Kidney (tissue), 14 donors: ENCODE results near the gene SLAMF7. TPM values are rescaled to one million over a fixed set of nuclear protein-coding genes. Genes with fewer than 3 reads are reported as not detected.

Experiments
- DNase-seq, 5 donors: peaks; one replicate each; pipeline ENCODE4 v3.0.0-alpha.2; 2013 to 2020
- FAIRE-seq: peaks from 2 replicates; lab custom pipeline; 2012; peaks lifted over from hg19 to GRCh38; lab: Jason Lieb, UNC
- H3K27ac ChIP-seq, 2 donors: one replicate each; pipeline ENCODE4 v1.7.0; 2013; ENCODE audit warnings: low read depth in 2 of 2, low read length in 2 of 2, inconsistent platforms in 1 of 2
- H3K27me3 ChIP-seq: one replicate; pipeline ENCODE4 v1.7.1; 2013; ENCODE audit warnings: low read length, inconsistent platforms; ENCODE audit not compliant: control insufficient read depth, insufficient read depth
- H3K36me3 ChIP-seq, 3 donors: one replicate each; pipeline versions ENCODE4 v1.7.0 to v1.7.1; 2013; ENCODE audit warnings: low read length in 3 of 3, control low read depth in 1 of 3, inconsistent platforms in 1 of 3; ENCODE audit not compliant: insufficient read depth in 3 of 3, control insufficient read depth in 2 of 3
- H3K4me1 ChIP-seq, 3 donors: one replicate each; pipeline versions ENCODE4 v1.7.0 to v1.7.1; 2013; ENCODE audit warnings: low read length in 3 of 3, inconsistent platforms in 1 of 3, low read depth in 1 of 3; ENCODE audit not compliant: control insufficient read depth in 2 of 3, insufficient read depth in 2 of 3
- H3K4me3 ChIP-seq, 3 donors: one replicate each; pipeline versions ENCODE4 v1.7.0 to v1.8.1; 2013; ENCODE audit warnings: low read length in 3 of 3, control low read depth in 1 of 3, inconsistent platforms in 1 of 3
- H3K9ac ChIP-seq, 3 donors: one replicate each; pipeline versions ENCODE4 v1.7.0 to v1.7.1; 2013; ENCODE audit warnings: low read length in 3 of 3, control low read depth in 1 of 3, inconsistent platforms in 1 of 3
- H3K9me3 ChIP-seq, 3 donors: one replicate each; pipeline versions ENCODE4 v1.7.0 to v1.7.1; 2013; ENCODE audit warnings: low read length in 3 of 3, control low read depth in 1 of 3, inconsistent platforms in 1 of 3; ENCODE audit not compliant: control insufficient read depth in 2 of 3, insufficient read depth in 1 of 3
- CTCF ChIP-seq: IDR thresholded peaks from 3 replicates; pipeline ENCODE4 v1.5.1; 2012; ENCODE audit warnings: mild to moderate bottlenecking, moderate library complexity, borderline replicate concordance; ENCODE audit not compliant: insufficient read depth; ENCODE audit errors: extremely low read depth
- intact Hi-C: fragments of 100-400 bp; cut with DNase I; formaldehyde crosslinking; loops from one replicate; pipeline ENCODE4 v1.11.1; 2022
- polyA plus RNA-seq: library from polyadenylated mRNA; stranded (reverse); fragments of 350-450 nt; fragmentation: Illumina TruSeq; extraction: RNeasy Lipid Tissue Mini Kit (QIAGEN cat#74804); gene quantifications from one replicate; pipeline ENCODE4 v1.2.3, GENCODE V29; 2014; ENCODE audit warnings: low read depth, low replicate concordance; ENCODE audit not compliant: insufficient read depth
- total RNA-seq: library from RNA; stranded (reverse); fragmentation: NEBNext Ultra II Directional; extraction: Animal tissue kit (Norgen Biotek cat#: 25700); gene quantifications from one replicate; pipeline ENCODE4 v1.2.1, GENCODE V29; 2021
- donor health status: control.
- donor health status: control.
- donor health status: control.
- donor health status: control.
- donor health status: control.
- donor health status: DM: yes; HTN: yes; CAD: no.
- donor health status: Normal renal cell carcinoma (clear cell type).

The SLAMF7 gene
- total and polyA plus RNA-seq, 2 donors from 2014 or later: 0.65 to 13.9 TPM

- H3K27ac ChIP-seq: no peak overlapping the region
- no peaks in the 10 kb centered on the region for H3K27me3 ChIP-seq
- H3K9me3 ChIP-seq: no peaks in the 10 kb centered on the region
- no peak overlapping the region for H3K9ac ChIP-seq
- DNase-seq (no peak), FAIRE-seq (no peak)
- TF ChIP-seq CTCF: no peak
- no peaks in the 10 kb centered on the region for H3K4me1 ChIP-seq
- H3K4me3 ChIP-seq: no peak overlapping the region
- H3K36me3 ChIP-seq: no peaks in the 10 kb centered on the region
- intact Hi-C loops: no loop called here
Measured at GRCh38 chr1:160744852-160745520, 5.9 kb downstream of the SLAMF7 start.

GRCh38 chr1:160745551-160745950 is 6.5 kb downstream of the SLAMF7 start:
- DNase-seq (no peak), FAIRE-seq (no peak)
- intact Hi-C loops: no loop called here
- Histone ChIP-seq H3K27me3 (no peaks in the 10 kb centered on the region), H3K27ac (no peak overlapping the region), H3K4me3 (no peak overlapping the region), H3K9me3 (no peaks in the 10 kb centered on the region), H3K4me1 (no peaks in the 10 kb centered on the region), H3K9ac (no peak overlapping the region), H3K36me3 (no peaks in the 10 kb centered on the region)
- no peak for TF ChIP-seq CTCF

- Histone ChIP-seq H3K4me3 (no peak overlapping the region), H3K4me1 (no peaks in the 10 kb centered on the region), H3K36me3 (no peaks in the 10 kb centered on the region), H3K27ac (no peak overlapping the region), H3K9ac (no peak overlapping the region), H3K27me3 (no peaks in the 10 kb centered on the region), H3K9me3 (no peaks in the 10 kb centered on the region)
- DNase-seq: no peak
- FAIRE-seq: no peak
- intact Hi-C loops: no loop called here
- TF ChIP-seq CTCF: no peak
Measured at GRCh38 chr1:160746836-160747500, 7.9 kb downstream of the SLAMF7 start.
